Measurements from ENCODE around the gene TMEM43.

The TMEM43 gene

DNA sequence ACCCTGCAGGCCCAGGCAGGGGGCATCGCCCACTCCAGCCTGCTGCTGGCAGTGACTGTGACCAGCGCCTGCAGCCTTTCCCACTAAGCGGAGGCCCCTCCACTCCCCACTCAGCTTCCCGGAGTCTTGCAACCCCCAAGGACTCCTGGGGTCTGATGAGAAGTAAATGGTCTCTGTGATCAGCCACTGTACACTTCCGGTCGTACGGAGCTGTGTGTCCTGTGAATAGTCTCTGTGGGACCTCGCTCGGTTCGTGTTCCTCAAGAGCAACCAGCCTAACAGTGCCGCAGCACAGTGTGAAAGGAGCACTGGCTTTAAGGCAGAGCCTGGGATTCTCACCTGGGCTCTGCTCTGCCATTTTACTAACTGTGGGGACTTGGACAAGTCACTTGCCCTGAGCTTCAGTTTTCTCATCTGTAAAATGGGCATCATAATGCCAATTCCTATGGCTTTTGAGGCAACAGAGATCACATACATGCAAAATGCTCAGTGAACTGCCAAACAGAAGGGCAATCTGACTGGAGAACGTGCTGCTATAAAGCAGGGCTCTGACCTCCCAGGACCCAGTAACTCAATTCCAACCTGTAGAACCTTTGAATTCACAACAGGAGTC is 26.7 kb downstream of the TMEM43 start:
- DNase-seq (ENCODE audit: low spot score), result no peak

DNA sequence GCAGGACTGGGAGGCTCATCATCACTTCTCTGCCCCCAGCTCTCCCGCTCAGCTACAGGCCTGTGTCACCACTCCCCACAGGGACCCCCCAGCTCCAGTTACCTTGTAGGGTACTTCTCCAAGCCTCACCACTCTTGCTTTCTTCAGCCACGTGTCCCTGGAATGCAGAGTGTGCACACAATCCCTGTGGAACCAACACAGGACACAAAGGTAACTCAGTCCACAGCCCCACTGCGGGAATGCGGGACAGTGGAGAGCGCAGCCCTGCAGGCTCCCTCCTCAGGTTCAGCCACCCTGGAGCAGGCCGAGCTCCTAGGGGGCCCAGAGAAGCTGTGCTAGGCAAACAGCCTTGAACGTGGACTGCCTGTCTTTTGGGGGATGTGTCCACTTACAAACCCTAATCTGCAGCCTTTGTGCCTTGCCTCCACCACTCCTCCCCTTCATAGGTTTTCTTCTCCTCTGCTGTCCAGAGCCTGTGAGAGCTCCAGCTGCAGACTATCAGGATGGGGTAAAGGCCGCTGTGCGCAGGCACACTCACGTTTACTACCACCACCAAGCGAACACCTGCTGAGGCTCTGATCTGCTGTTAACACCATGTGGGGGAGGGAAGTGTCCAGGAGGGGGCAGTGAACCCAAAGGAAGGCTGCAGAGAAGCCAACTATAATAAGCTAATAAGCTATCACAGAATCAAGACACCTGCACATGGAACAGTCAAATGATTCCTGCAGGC is 27.5 kb downstream of the TMEM43 start:
- DNase-seq (ENCODE audit: low spot score), result no peak

DNA sequence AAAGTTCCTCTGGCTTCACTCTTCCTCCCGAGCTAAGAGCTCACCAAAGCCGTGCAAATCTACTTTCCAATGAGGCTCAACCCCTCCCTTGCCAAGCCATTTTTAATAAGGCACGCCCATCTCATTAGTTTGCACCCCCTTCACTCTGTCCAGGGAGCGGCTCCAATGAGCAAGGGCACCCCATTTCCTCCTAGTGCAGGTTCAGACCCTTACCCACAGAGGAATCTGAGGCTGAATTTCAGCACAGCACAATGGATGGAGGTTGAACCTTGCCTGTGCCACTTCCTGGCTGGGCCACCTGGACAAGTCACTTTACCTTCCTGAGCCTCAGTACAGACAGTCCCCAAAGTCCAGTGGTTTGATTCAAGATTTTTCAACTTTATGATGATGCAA is 28.1 kb downstream of the TMEM43 start:
- no peak for DNase-seq (ENCODE audit: low spot score)

DNA sequence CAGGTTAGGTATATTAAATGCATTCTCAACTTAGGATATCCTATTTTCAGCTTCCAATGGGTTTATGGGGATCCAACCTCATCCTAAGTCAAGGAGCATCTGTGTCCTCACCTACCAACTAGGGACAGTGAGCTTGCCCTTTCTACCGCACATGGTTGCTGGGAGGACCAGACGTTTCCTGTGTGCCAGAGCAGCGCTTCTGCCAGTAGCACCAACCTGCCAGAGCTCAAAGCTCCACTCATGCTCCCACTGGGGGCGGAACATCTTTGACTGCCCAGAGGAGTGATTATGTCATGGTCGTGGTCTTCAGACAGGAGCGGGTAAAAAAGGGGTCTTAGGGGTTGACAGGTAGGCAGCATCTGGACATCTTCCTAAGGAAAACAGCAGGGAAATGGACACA is 28.8 kb downstream of the TMEM43 start:
- DNase-seq (ENCODE audit: low spot score), result no peak

DNA sequence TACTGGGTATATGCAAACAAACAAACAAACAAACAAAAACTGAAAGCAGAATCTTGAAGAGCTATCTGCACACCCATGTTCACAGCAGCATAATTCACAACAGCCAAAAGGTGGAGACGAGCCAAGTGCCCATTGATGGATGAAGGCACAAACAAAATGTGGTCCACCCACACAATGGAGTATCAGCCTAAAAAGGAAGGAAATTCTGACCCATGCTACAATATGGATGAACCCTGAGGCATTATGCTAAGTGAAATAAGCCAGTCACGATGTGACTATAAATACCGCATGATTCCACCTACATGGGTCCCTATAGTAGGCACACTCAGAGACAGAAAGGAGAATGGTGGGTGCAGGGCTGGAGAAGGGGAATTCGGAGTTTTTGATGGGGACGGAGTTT is 29.4 kb downstream of the TMEM43 start:
- DNase-seq (ENCODE audit: low spot score), result no peak

DNA sequence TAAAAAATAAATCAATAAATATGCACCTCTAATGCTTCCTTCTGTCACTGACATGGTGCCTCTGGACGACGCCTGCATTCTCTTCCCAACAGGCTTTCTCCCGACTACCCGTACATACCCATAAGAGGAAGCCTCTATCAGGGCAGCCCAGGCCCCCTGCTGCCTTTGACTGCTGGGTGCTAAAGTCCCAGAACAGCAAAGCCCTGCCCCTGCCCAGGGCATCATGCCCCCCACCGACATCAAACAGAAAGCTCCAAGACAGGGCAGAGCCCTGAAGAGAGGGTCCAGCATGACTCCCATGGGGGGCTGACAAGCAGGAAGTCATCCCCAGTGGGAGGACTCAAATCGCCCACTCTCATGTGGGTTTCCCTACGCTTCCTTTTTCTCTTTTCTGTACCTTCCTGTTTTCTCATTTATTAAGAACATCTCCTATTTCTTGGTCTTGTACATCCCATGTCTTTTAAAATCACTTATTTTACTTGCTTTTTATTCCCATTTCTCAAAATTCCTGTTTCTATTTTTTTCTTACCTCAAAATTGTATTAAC is 30.1 kb downstream of the TMEM43 start:
- DNase-seq (ENCODE audit: low spot score), result no peak

DNA sequence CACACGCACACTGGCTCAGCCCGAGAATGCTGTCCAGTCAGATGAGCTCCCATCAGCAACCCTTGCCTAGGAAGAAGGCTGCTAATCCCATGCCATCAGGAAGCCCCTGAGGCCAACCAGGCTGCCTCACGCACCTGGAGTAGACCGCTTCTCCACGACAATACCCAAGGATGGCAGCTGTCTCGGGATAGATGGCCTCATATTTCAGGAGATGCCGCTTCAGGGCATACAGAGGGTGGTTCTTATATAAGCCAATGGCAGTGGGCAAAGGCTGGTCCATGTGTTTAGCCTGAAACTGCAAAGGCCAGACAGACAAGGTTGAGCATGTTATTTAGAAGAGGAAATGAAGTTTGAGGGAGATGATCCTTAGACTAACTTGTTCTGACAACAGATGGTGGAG is 31.3 kb downstream of the TMEM43 start:
- DNase-seq (ENCODE audit: low spot score), result no peak

DNA sequence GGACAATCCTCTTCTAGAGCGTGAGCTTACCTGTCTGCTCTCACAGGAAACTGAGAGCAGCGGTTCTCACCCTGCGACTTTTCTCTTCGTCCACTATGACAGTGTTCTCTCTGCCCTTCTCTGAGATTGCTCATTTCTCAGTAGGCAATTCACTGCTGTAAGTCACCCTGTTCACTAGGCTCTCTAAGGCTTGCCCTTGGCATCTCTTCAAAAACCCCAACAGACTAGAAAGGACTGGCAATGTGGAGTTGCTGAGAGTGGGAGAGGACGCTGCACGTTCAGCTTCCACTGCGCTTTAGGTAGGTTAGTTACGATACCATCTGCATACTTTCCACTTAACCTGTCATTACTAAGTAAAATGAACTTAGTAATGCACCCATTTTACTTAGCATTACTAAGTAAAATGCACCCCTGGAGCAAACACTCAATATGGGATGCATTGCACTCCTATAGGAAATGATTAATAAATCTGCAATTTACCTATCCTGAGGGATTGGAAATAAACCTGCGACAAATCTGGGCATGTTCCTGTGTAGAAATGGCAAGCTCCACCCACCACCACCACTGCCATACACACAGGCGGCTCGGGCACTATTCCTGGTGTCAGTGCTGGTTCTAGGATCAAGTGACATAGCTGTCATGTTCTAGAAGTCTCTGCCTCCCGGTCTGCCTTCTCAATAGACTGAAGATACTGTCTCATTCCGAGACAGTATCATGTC is 32.1 kb downstream of the TMEM43 start:
- DNase-seq (ENCODE audit: low spot score), result no peak

DNA sequence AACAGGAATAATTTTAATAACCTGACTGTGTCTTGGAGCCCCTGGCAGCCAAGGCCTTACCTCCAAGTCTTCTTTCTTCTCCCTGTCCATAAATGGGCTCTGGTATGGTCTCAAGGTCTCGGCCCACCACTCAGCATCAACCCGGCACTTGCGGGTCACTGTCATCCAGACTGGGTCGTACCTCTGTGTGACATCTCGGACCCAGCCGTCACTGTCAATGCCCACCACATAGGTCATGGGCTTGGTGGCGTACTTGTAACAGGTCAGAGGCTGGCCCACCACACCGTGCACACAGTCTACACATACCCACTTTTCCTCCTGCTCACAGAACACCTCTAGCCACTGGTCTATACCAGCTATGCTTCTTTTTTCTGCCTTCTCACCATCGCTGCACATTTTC is 33.1 kb downstream of the TMEM43 start:
- DNase-seq (ENCODE audit: low spot score), result no peak

DNA sequence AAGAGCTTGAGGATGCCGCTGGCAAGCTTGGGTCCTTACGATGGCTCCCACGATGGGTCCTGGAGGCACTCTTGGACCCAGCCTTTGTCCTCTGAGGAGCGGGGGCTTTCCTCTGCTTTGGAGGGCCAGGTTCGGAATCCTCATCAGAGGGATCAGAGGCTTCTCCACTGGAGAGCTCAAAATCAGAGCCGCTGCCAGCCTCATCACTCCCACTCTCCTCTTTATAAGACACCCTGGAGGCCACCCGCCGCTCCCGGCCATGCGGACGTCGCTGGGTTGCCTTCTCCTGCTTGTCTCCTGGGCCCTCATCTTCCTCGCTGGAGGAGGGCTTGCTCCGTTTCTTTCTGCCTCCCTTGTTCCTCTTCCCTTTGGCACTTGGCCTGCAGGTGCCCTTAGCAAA is 33.5 kb downstream of the TMEM43 start:
- DNase-seq (ENCODE audit: low spot score), result no peak

DNA sequence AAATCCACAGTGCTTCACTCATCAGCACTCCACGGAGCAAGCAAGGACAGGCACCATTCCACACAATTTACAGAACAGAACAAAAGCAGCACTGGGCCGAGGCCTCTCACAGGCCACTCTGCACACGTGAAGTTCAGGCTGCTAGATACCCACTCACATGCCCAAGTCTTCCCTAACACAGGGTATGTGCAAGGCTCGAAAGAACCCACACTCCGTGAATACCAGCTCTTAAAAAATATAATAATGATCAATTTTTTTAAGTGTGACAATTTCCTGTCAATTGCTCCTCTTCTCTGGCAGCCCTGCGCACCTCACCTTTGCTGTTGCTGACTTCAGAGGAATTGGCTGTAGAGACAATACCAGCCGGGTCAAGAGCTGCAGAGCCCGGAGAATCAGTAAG is 34.6 kb downstream of the TMEM43 start:
- no peak for DNase-seq (ENCODE audit: low spot score)

DNA sequence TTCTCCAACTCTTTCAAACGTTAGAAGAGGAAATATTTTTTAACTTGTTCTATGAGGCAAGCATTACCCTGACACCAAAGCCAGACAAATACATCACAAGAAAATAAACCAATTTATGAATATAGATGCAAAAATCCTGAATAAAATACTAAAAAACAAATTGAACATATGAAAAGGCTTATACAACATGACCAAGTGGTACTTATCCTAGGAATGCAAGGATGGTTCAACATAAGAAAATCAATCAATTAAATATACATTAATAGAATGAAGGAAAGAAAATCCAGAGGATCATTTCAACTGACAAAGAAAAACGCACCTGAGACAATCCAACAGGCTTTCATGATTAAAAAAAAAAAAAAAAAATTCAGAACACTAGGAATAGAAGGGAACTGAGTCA is 36.4 kb downstream of the TMEM43 start:
- DNase-seq (ENCODE audit: low spot score), result no peak

DNA sequence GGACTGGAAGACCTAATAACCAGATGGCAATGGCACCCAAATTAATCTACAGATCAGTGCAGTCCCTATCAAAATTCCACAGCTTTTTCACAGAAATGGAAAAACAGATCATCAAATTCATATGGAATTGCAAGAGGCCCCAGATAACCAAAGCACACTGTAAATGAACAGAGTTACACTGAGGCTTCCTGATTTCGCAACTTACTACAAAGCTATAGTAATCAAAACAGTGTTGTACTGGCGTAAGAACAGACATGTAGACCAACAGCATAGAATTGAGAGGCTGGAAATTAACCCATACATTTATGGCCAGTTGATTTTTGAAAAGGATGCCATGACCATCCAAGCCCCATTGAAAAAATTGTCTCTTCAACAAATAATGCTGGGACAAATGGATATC is 37.3 kb downstream of the TMEM43 start:
- DNase-seq (ENCODE audit: low spot score), result no peak

DNA sequence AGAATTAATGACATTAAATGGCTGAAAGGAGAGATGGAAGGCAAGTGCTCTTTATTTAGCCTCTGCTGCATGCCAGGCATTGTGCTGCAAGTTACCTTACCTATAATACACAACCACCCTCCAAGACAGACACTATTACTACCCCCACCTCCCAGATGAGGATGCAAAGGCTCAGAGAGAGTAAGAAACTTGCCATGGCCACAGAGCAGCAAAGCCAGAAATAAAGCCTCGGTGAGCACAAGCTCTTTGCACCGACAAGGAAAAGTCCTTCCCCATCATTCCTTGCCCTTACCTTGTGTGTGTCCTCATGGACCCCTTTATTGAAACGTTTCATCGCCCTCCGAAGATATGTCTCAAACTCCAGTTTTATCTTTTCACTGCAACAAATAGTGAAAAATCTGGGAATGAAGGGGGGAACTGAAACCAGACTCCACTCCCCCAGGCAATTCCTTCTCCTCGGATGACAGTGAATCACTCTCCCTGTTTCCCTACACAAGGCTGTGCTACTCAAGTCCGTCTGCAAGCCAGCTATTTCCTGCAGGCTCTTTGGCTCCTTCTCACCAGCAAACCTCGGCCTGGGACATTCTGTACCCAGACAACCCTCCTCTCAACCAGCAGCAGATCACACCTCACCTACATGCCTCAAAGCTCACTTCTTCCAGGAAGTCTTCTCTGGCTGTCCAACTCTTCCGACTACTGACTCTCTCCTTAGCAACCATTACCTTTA is 42.2 kb downstream of the TMEM43 start:
- no peak for DNase-seq (ENCODE audit: low spot score)

DNA sequence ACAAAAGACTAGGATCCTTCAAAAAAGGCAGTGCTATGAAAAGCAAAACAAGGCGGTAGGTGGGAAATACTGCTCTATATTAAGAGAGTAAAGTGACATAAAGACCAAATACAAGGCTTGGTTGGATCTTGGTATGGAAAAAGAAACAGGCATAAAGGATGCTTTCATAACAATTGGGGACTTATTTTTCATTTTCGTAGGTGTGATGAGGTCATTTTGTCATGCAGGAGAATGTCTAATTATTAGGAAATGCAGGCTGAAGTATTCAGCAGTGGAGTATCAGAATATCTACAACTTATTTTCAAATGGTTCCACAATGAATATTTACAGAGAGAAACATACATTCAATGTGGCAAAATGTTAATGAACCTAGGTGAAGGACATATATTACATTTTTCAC is 44.6 kb downstream of the TMEM43 start:
- DNase-seq (ENCODE audit: low spot score), result no peak

DNA sequence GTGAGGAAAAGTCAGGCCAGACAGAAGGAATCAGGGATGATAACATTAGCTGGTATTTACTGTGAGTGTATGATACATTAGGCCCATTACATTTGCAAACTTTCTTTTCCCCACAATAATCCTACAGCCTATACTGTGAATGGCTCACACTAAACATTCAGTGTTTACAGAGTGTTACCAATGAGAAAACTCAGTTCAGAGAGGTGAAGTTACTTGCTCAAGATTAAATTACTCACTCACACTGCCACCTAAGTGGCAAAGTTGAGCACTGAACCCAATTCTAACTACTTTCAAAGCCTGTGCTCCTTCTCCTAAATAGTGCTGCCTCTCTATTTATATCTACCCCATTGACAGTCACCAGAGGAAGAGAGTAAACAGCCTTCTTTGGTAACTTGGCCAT is 45.0 kb downstream of the TMEM43 start:
- no peak for DNase-seq (ENCODE audit: low spot score)

DNA sequence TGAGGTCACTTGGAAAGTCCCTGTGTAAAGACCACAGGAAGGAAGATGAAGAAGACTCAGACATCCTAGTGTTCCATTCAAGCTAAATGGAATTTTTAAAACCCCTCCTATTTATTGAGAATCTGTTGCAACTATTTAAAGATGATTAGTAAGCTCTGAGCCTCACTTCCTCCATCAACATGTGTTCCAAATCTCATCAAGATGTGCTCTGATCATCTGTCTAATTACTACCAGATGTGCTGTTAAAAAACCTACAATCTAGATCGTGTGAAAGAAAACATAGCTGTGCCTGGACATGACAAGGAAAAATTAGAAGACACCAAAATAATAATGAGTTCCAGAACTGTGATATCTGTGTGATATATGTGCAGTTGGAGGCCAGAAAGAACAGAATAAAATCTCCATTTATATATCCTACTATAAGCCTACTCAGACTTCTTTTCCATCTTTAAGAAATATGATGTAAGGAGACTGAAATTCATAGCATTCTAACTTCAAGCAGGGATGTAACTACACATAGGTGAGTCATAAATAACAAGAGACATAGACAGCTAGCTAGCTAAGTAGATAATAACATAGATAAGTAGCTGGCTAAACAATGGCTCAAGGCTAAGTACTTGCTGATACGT is 45.8 kb downstream of the TMEM43 start:
- DNase-seq (ENCODE audit: low spot score), result no peak

DNA sequence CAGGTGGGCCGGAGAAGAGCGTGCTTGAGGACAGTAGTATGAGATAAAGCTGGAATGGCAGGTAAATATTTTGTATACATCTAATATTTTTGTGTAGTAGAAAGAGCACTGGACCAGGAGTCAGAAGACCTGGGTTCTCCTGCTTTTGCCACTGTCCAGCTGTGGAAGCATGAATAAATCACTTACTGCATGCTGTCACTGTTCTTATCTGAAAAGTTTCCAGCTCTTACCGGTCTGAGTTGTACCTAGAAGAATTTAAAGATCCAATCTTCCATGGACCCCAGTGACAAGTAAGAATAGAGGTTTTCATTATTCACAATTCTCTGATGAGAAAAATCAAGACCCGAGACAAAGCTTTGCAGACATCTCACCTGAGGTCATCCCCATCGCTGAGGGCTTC is 47.6 kb downstream of the TMEM43 start:
- DNase-seq (ENCODE audit: low spot score), result no peak

DNA sequence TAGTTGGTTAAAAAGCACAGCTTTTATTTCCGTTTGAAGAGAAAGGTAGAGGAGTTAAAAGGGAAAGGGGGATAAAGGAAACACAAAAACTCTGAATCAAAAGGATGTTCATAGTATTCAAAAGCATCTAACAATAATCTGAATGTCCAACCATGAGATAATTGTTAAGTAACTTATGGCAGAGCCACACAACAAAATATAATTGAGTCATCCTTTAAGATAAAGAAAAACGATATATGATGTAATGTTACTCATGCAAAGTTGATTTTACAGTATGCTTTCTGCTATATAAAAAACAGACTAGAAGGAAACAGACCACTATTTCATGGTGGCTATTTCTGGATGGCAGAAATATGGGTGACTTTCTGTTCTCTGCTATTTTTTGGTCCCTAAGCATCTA is 49.6 kb downstream of the TMEM43 start:
- no peak for DNase-seq (ENCODE audit: low spot score)

DNA sequence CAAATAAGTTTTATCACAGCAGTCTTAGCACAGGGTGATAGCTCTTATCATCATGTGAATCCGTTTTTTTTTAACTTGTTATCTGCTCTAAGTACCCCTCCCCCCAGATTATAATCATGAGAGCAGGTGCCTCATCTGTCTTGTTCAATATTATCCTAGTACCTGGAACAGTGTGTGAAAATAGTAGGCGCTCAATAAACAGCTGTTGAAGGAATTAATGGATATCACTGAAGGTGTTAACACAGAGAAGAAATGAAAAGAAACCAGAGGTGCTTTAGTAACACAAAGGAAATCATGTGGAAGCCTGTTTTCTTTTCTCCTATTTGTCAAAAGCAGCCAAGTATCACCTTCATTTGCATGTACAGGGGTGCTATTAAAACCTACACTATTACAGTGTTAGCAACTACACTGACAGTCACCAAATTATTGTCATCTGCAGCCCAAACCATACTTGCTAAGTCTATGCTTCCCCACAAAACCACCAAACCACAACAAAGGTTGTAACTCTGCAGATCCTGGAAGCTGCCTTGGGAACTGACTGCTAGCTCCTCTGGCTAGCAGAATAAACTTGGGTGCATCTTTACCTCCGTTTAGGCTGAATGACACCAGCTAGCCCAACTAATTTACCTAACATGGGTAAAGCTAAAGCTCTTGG is 50.7 kb downstream of the TMEM43 start:
- no peak for DNase-seq (ENCODE audit: low spot score)

DNA sequence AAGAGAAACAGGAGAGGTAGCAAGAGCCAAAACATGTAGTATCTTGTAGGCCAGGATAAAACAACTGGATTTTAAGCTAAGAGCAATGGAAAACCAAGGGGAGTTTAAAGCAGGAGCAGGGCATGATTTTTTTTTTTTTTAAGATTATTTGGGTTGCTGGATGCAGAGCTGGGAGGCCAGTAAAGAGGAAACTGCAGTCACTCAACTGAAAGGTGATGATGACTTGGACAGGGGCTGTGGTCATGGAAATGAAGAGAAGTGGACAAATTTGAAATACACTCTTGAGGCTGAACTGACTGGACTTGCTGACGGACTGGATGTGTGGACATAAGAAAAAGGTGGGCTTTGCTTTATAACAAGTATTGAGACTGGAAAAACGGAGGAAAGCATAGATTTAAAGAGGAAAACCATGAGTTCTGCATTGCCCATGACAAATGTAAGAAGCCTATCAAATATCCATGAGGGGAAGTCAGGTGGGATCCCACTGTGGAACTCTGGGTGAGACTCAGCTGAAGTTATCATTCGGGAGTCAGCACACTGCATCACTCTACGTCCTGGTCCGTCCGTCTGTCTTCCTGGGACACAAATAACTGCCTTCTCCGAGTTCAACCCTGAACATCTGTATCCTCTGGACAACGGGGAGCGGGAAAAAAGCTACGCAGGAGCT is 52.9 kb downstream of the TMEM43 start:
- DNase-seq (ENCODE audit: low spot score), result no peak

Measured in hematopoietic multipotent progenitor cell treated with erythropoietin and hydrocortisone succinate and interleukin-3 and kit ligand, for 17 days (in vitro differentiated cells).